ENCODE data around the gene NFYA.

Gene NFYA

DNA sequence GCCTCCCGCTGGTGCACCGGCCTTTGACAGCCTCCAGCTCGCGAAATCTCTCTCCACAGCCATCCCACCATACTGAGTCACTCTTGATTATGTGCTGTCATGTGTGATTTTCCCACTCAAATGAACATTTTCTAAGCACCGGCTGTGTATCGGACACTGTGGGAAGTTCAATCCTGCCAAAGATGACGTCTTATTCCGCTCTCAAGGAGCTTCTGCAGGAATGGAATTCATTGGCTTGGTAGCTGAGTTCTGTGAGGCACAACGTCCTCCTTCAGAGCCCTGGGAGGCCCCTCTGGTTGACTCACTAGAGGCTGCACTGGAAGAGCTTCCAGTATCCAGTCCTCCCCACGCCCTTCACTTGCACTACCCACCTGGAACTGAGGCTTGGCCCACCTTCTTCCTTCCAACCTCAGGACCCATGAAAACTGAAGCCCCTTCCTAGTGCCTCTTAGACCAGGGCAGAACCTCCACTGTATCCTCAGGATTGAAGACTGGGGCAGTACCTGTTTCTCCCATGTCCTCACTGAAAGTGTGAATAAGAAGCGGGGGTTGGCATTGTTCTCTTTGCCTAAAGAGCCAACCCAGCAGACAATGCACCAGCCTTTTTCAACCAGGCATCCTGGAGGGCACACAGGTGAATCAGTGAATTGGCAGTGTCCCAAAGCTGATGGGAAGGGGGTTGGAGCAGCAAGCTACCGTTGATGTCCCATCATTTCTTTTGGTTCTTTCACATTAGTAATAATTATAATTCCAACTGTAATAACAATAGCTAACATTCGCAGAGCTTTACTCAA lies 35.5 kb upstream of the NFYA start:
- Histone ChIP-seq H3K27ac (ENCODE audit: extremely low read depth, low read depth, low read length) (no peak overlapping the region), H3K36me3 (ENCODE audit: control insufficient read depth in 2 of 2, insufficient read depth in 1 of 2, low read length in 2 of 2) (no peaks in the 10 kb centered on the region), H3K9me3 (ENCODE audit: control insufficient read depth, insufficient read depth, low read depth, low read length) (no peaks in the 10 kb centered on the region), H3K4me3 (ENCODE audit: low read depth, low read length) (no peak overlapping the region), H3K4me1 (ENCODE audit: control insufficient read depth, insufficient read depth, low read length) (no peaks in the 10 kb centered on the region)
- ChIA-PET CTCF (interaction anchor here (0.7 to 8.3 kb wide), 13 partner anchors 9 to 1689 kb away, joined by 3 to 146 read pairs (median 4); partner anchors contain the start of genes APOBEC2 and NFYA), POLR2A (interaction anchor here (0.9 to 1.2 kb wide), 2 partner anchors 18 to 35 kb away, joined by 3 to 4 read pairs; partner anchors contain the start of genes NFYA and OARD1)
- TF ChIP-seq ZBTB6 (tag by site-specific recombination; IDR thresholded peaks at IDR 0.05): no peak
- no peak for TF ChIP-seq ZNF2 (tag by site-specific recombination; IDR thresholded peaks at IDR 0.05)
- TF ChIP-seq ZNF529 (tag by site-specific recombination; IDR thresholded peaks at IDR 0.05; ENCODE audit: insufficient replicate concordance): no peak
- TF ChIP-seq ZNF704 (tag by site-specific recombination; IDR thresholded peaks at IDR 0.05): no peak
- no peak for TF ChIP-seq ZNF596 (tag by site-specific recombination; IDR thresholded peaks at IDR 0.05)
- no peak for TF ChIP-seq ZNF311 (tag by site-specific recombination; IDR thresholded peaks at IDR 0.05; ENCODE audit: borderline replicate concordance)
- TF ChIP-seq ZNF121 (tag by site-specific recombination; IDR thresholded peaks at IDR 0.05): no peak
- no peak for TF ChIP-seq SALL2 (tag by site-specific recombination; IDR thresholded peaks at IDR 0.05; ENCODE audit: borderline replicate concordance)
- no peak for TF ChIP-seq ZNF292 (tag by site-specific recombination; IDR thresholded peaks at IDR 0.05; ENCODE audit: borderline replicate concordance, low read depth)
- no peak for TF ChIP-seq ZFP69B (tag by site-specific recombination; IDR thresholded peaks at IDR 0.05)
- TF ChIP-seq ZNF585B (tag by site-specific recombination; IDR thresholded peaks at IDR 0.05): no peak
- TF ChIP-seq HOXD13 (CRISPR knock-in tag; IDR thresholded peaks at IDR 0.05; ENCODE audit: borderline replicate concordance): no peak

DNA sequence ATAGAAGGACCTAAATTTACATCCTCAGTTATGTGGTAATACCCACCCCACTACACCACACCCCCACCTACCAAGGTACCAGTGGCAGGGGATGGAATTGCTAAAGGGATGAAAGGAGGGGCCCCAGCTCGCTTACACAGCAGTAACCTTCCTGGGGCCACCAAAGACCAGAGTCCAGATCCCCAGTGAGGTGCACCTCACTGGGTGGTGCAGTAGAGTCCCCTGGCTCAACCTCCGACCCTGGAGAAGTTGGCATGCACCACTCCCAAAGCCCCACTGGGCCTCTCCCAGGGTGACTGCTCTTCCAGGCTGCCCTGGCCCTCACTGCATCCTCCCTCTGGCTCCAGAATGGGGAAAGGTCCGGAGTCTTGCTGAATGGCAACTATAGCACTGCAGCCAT lies 34.6 kb upstream of the NFYA start:
- Histone ChIP-seq H3K36me3 (ENCODE audit: control insufficient read depth in 2 of 2, insufficient read depth in 1 of 2, low read length in 2 of 2) (no peaks in the 10 kb centered on the region), H3K4me1 (ENCODE audit: control insufficient read depth, insufficient read depth, low read length) (no peaks in the 10 kb centered on the region), H3K9me3 (ENCODE audit: control insufficient read depth, insufficient read depth, low read depth, low read length) (no peaks in the 10 kb centered on the region), H3K4me3 (ENCODE audit: low read depth, low read length) (no peak overlapping the region), H3K27ac (ENCODE audit: extremely low read depth, low read depth, low read length) (no peak overlapping the region)
- ChIA-PET POLR2A (interaction anchor here (0.9 kb wide), 1 partner anchor 17 kb away, joined by 4 read pairs; no protein-coding TSS in a partner anchor), CTCF (interaction anchor here (0.8 to 8.3 kb wide), 12 partner anchors 11 to 1690 kb away, joined by 3 to 146 read pairs (median 5); partner anchors contain the start of gene APOBEC2)
- TF ChIP-seq ZNF654 (tag by site-specific recombination; IDR thresholded peaks at IDR 0.05; ENCODE audit: low read depth) (no peak), KLF8 (tag by site-specific recombination; IDR thresholded peaks at IDR 0.05) (no peak), ZNF571 (tag by site-specific recombination; IDR thresholded peaks at IDR 0.05) (no peak), ZNF140 (tag by site-specific recombination; IDR thresholded peaks at IDR 0.05) (no peak), ZNF626 (tag by site-specific recombination; IDR thresholded peaks at IDR 0.05) (no peak), ZNF768 (tag by site-specific recombination; IDR thresholded peaks at IDR 0.05) (no peak), ZNF677 (tag by site-specific recombination; IDR thresholded peaks at IDR 0.05) (no peak), GLIS2 (tag by site-specific recombination; IDR thresholded peaks at IDR 0.05) (no peak)
- TF ChIP-seq, protein P1, sequence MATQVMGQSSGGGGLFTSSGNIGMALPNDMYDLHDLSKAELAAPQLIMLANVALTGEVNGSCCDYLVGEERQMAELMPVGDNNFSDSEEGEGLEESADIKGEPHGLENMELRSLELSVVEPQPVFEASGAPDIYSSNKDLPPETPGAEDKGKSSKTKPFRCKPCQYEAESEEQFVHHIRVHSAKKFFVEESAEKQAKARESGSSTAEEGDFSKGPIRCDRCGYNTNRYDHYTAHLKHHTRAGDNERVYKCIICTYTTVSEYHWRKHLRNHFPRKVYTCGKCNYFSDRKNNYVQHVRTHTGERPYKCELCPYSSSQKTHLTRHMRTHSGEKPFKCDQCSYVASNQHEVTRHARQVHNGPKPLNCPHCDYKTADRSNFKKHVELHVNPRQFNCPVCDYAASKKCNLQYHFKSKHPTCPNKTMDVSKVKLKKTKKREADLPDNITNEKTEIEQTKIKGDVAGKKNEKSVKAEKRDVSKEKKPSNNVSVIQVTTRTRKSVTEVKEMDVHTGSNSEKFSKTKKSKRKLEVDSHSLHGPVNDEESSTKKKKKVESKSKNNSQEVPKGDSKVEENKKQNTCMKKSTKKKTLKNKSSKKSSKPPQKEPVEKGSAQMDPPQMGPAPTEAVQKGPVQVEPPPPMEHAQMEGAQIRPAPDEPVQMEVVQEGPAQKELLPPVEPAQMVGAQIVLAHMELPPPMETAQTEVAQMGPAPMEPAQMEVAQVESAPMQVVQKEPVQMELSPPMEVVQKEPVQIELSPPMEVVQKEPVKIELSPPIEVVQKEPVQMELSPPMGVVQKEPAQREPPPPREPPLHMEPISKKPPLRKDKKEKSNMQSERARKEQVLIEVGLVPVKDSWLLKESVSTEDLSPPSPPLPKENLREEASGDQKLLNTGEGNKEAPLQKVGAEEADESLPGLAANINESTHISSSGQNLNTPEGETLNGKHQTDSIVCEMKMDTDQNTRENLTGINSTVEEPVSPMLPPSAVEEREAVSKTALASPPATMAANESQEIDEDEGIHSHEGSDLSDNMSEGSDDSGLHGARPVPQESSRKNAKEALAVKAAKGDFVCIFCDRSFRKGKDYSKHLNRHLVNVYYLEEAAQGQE (tag by site-specific recombination; IDR thresholded peaks at IDR 0.05): no peak
- TF ChIP-seq, protein P2, sequence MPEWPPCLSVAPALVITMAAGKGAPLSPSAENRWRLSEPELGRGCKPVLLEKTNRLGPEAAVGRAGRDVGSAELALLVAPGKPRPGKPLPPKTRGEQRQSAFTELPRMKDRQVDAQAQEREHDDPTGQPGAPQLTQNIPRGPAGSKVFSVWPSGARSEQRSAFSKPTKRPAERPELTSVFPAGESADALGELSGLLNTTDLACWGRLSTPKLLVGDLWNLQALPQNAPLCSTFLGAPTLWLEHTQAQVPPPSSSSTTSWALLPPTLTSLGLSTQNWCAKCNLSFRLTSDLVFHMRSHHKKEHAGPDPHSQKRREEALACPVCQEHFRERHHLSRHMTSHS (tag by site-specific recombination; IDR thresholded peaks at IDR 0.05): no peak
- TF ChIP-seq, protein P3, sequence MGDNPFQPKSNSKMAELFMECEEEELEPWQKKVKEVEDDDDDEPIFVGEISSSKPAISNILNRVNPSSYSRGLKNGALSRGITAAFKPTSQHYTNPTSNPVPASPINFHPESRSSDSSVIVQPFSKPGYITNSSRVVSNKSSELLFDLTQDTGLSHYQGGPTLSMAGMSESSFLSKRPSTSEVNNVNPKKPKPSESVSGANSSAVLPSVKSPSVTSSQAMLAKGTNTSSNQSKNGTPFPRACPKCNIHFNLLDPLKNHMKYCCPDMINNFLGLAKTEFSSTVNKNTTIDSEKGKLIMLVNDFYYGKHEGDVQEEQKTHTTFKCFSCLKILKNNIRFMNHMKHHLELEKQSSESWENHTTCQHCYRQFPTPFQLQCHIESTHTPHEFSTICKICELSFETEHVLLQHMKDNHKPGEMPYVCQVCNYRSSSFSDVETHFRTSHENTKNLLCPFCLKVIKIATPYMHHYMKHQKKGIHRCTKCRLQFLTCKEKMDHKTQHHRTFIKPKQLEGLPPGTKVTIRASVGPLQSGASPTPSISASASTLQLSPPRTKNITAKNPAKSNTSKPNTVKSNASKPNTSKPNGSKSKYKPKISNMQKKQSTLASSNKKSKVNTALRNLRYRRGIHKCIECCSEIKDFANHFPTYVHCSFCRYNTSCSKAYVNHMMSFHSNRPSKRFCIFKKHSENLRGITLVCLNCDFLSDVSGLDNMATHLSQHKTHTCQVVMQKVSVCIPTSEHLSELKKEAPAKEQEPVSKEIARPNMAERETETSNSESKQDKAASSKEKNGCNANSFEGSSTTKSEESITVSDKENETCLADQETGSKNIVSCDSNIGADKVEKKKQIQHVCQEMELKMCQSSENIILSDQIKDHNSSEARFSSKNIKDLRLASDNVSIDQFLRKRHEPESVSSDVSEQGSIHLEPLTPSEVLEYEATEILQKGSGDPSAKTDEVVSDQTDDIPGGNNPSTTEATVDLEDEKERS (tag by site-specific recombination; IDR thresholded peaks at IDR 0.05): no peak

Measured in HEK293 (cell line).